Measurements from ENCODE around the gene HNRNPL.
"Not testable (repeated sequence)": the region's sequence is repeated elsewhere in the genome, so short reads cannot be mapped to it uniquely, and the experiment has no call there.

The HNRNPL gene

GRCh38 chr19:38834590-38834989 lies 15.2 kb downstream of the HNRNPL start:
- Histone ChIP-seq H3K36me3 (peaks cover 47% of the 10 kb centered on the region), H3K4me3 (ENCODE audit: low read depth, low read length) (no peak overlapping the region), H3K4me1 (peaks cover 33% of the 10 kb centered on the region), H3K9me3 (no peaks in the 10 kb centered on the region), H3K27me3 (no peaks in the 10 kb centered on the region)
- TF ChIP-seq, protein P1, sequence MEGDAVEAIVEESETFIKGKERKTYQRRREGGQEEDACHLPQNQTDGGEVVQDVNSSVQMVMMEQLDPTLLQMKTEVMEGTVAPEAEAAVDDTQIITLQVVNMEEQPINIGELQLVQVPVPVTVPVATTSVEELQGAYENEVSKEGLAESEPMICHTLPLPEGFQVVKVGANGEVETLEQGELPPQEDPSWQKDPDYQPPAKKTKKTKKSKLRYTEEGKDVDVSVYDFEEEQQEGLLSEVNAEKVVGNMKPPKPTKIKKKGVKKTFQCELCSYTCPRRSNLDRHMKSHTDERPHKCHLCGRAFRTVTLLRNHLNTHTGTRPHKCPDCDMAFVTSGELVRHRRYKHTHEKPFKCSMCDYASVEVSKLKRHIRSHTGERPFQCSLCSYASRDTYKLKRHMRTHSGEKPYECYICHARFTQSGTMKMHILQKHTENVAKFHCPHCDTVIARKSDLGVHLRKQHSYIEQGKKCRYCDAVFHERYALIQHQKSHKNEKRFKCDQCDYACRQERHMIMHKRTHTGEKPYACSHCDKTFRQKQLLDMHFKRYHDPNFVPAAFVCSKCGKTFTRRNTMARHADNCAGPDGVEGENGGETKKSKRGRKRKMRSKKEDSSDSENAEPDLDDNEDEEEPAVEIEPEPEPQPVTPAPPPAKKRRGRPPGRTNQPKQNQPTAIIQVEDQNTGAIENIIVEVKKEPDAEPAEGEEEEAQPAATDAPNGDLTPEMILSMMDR (IDR thresholded peaks at IDR 0.05; ENCODE audit: low read depth, low read length) = no peak
- no peak for DNase-seq

DNA sequence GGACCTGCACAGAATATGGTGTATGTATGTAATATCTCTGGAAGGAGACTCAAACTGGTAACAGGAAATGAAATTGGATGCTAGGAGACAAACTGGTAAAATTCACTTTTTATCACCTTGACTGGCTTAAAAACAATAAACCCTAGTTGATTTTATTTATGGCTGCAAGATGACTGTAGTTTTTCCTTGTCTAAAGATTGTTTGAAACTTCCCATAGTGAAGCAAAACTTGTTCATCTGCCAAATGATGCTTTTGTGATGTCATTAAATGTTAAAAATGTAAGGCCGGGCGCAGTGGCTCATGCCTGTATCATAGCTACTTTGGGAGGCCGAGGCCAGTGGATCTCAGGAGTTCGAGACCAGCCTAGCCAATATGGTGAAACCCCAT lies 15.7 kb downstream of the HNRNPL start:
- H3K4me3 ChIP-seq (ENCODE audit: low read depth, low read length) = no peak overlapping the region
- TF ChIP-seq, protein P1 (IDR thresholded peaks at IDR 0.05; ENCODE audit: low read depth, low read length) = no peak
- H3K9me3 ChIP-seq = no peaks in the 10 kb centered on the region
- DNase-seq = no peak
- H3K36me3 ChIP-seq = peaks cover 42% of the 10 kb centered on the region
- no peaks in the 10 kb centered on the region for H3K27me3 ChIP-seq
- peaks cover 28% of the 10 kb centered on the region for H3K4me1 ChIP-seq

DNA sequence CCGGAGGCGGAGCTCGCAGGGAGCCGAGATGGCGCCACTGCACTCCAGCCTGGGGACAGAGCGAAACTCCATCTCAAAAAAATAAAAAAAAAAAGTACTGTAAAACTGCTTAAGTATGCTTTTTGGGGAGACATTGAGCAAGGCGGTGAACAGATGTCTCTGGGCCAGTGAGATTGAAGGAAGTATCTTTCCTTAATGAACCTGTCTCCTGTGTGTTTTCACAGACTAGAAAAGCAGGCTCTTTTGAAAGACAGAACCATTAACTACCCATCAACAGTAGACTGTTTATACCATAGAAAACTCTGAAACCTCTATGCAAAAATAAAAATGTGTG lies 16.7 kb downstream of the HNRNPL start:
- TF ChIP-seq, protein P1 (IDR thresholded peaks at IDR 0.05; ENCODE audit: low read depth, low read length) = no peak
- H3K4me3 ChIP-seq (ENCODE audit: low read depth, low read length) = no peak overlapping the region
- peaks cover 32% of the 10 kb centered on the region for H3K36me3 ChIP-seq

DNA sequence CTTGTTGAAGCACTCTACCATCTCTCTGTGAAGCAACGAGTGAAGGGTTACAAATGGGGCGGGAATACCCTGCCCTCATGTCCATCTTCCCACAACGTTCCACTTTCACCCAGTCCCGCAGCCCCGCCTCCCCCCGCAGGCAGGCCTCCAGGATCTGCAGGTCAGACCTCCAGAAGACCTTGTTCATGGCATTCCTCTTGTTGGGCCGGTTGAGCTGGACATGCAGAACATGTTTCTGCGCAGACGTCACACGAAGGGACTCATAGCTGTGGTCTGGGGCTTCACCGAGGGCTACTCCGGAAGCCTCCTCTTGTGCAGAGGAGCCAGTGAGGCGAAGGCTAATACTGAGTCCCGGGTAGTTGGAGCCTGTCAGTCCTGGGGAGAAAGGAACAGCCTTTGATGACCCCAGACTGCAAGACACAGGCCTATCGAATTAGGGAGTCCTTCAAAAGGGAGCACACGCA lies 18.6 kb downstream of the HNRNPL start:
- DNase-seq = peak; percentile 40
- Histone ChIP-seq H3K4me3 (ENCODE audit: low read depth, low read length) (peak overlapping the region; percentile 90), H3K4me1 (peaks cover 4% of the 10 kb centered on the region; the same call in 1 of the 2 replicates), H3K27me3 (no peaks in the 10 kb centered on the region), H3K9me3 (no peaks in the 10 kb centered on the region), H3K36me3 (peaks cover 15% of the 10 kb centered on the region)
- TF ChIP-seq, protein P1 (IDR thresholded peaks at IDR 0.05; ENCODE audit: low read depth, low read length) = no peak

More for the DNA sequence above, 16.7 kb downstream of the HNRNPL start:
- Histone ChIP-seq H3K27me3 (no peaks in the 10 kb centered on the region), H3K4me1 (peaks cover 18% of the 10 kb centered on the region), H3K9me3 (no peaks in the 10 kb centered on the region)
- DNase-seq = no peak

GRCh38 chr19:38830039-38830733 lies 19.6 kb downstream of the HNRNPL start:
- DNase-seq = no peak
- Histone ChIP-seq H3K4me1 (no peaks in the 10 kb centered on the region; the same call in 1 of the 2 replicates), H3K4me3 (ENCODE audit: low read depth, low read length) (no peak overlapping the region), H3K36me3 (peaks cover 5% of the 10 kb centered on the region), H3K9me3 (no peaks in the 10 kb centered on the region), H3K27me3 (no peaks in the 10 kb centered on the region)
- TF ChIP-seq, protein P1 (IDR thresholded peaks at IDR 0.05; ENCODE audit: low read depth, low read length) = no peak

DNA sequence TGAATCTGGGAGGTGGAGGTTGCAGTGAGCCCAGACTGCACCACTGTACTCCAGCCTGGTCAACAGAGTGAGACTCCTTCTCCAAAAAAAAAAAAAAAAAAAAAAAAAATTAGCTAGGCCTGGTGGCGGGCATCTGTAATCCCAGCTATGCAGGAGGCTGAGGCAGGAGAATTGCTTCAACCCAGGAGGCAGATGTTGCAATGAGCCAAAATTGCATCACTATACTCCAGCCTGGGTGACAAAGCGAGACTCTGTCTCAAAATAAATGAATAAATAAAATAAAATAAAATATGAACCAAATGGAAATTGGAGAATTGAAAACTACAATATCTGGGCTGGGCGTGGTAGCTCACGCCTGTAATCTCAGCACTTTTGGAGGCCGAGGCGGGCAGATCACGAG lies 20.6 kb downstream of the HNRNPL start:
- not testable (repeated sequence) for DNase-seq; H3K4me1 ChIP-seq; H3K36me3 ChIP-seq; H3K4me3 ChIP-seq (ENCODE audit: low read depth, low read length); H3K27me3 ChIP-seq; H3K9me3 ChIP-seq
